HG02885 (cell line): Measurements from ENCODE around the gene MAP2K5.
"Not testable (repeated sequence)": the region's sequence is repeated elsewhere in the genome, so short reads cannot be mapped to it uniquely, and the experiment has no call there.

Source experiments
- ATAC-seq: cut with Tn5 transposase; IDR thresholded peaks from one replicate; pipeline ENCODE4 v1.9.1; 2021; ENCODE audit warnings: mild to moderate bottlenecking; ENCODE audit not compliant: unreplicated experiment, poor library complexity

Gene MAP2K5

DNA sequence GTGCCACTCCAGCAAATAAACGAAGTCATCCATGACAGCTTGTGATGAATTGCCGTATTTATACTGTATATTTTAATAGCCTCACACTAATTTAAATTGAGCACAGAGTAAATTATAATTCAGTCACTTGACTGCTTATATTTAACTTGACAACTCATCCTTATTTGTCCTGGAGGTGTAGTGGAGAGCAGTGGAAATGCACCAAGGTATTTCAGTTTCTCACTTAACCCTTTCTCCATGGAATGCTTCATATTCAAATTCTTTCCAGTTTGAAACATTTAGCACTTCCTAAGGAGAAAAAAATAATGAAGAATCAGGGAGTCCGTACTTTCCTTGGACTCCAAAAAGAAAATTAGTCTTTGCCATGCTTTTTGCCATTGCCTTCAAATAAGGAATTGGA lies 99.0 kb downstream of the MAP2K5 start:
- no peak for ATAC-seq

- no peak for ATAC-seq
These were observed 104.3 kb downstream of the MAP2K5 start for GRCh38 chr15:67646847-67647246.

DNA sequence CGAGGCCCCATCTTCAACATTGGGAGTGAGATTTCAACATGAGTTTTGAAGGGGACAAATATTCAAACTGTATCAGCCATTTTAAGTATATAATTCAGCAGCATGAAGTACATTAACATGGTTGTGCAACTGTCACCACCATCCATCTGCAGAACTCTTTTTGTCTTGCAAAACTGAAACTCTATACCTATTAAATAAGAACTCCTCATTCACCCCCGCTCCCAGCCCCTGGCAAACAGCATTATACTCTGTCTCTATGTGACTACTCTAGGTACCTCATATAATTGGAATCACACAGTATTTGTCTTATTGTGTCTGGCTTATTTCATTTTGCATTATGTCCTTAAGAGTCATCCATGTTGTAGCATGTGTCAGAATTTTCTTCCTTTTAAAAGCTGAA lies 110.1 kb downstream of the MAP2K5 start:
- ATAC-seq, result no peak

GRCh38 chr15:67660446-67660845 lies 117.9 kb downstream of the MAP2K5 start:
- no peak for ATAC-seq

DNA sequence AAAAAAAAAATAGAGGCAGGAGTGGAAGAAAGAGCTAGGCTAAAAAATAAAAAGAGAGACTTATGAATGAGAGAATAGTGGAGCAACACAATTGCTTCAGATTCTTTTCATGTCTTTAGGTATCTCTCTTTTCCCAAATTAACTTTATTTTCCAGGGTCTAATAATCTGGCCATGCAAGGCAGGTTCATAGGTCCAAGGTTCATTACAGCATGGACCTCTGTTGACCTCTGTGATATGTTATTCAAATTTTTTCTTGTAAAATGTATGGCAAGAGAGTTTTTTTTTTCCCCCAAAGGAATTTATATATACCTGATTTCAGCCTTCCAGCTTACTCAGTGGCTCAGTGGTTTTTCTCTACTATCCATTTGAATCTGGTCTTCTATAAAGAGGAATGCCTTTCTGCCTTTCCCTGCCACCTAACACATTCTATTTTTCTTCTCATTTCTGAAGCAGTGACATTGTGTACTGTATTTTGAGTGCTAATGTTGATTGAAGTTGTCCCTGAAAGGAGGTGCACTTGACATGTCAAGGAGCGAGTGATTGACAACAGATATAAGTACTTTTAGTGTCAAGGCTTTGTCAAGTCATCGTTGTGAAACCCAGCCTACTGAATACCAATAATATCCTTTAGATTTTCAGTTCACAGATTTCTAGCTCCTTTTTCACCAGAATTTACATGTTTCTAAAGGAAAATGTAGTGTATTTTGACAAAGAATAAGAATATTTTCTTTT lies 118.5 kb downstream of the MAP2K5 start:
- ATAC-seq, result no peak

GRCh38 chr15:67670647-67671305 lies 128.3 kb downstream of the MAP2K5 start:
- no peak for ATAC-seq

- ATAC-seq, result not testable (repeated sequence)
These were observed 130.3 kb downstream of the MAP2K5 start for GRCh38 chr15:67672834-67673233.

- ATAC-seq, result no peak
These were observed 132.5 kb downstream of the MAP2K5 start for GRCh38 chr15:67674983-67675382.

- ATAC-seq, result no peak
These were observed 135.6 kb downstream of the MAP2K5 start for GRCh38 chr15:67678089-67678488.

DNA sequence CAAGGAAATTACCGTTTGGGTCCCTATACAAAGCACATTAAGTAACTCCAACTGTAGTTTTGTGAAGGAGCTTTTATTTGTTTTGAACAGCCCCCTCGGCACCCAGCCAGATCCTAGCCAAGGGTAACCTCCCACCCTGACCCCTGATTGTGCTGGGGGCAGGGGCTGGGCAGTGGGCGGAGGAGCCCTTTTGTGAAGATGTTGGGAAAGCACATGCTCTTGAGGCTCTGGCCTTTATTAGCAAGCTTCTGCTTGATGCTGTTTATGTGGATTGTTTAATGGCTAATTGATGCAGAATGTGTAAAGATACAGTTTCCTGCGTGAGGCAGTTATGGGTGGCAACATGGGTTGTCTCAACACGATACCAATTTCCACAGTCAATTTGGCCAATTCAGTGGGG lies 136.5 kb downstream of the MAP2K5 start:
- ATAC-seq, result no peak

GRCh38 chr15:67680641-67681040 lies 138.1 kb downstream of the MAP2K5 start:
- no peak for ATAC-seq

DNA sequence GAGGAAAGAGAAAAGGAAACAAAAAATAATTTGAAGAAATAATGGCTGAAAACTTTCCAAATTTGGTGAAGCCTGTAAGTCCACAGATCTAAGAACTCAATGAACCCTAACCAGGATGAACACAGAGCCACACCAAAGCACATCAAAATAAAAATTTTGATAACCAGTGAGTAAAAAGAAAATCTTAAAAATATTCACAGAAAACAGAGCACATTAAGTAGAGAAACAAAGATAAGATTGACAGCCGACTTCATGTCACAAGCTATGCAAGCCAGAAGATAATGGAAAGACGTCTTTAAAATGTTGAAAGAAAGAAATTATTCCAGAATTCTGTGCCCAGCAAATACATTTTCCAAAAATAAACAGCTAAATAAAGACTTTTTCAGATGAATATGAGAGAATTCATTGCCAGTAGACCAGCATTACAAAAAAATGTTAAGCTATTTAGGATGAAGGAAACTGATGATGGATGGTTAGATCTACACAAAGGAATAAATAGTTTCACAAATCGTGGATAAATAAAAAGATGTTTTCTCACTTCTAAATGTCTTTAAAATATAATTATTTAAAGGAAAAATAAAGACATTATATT lies 142.6 kb downstream of the MAP2K5 start:
- ATAC-seq, result no peak

DNA sequence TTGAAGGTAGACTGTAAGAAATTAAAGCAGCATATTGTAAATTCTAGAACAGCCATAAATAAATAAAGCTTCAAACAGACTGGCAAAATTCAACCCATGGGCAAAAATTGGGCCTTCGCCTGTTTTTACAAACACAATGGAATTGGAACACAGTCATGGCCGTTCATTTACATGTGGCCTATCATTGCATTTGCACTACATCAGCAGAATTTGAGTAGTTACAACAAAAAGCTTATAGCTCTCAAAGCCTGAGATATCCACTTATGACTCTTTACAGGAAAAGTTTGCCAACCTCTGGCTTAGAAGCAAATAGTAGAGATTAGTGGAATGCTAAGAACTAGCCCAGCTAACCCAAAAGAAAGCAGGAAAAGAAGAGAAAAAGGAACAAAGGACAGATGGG lies 143.2 kb downstream of the MAP2K5 start:
- no peak for ATAC-seq

DNA sequence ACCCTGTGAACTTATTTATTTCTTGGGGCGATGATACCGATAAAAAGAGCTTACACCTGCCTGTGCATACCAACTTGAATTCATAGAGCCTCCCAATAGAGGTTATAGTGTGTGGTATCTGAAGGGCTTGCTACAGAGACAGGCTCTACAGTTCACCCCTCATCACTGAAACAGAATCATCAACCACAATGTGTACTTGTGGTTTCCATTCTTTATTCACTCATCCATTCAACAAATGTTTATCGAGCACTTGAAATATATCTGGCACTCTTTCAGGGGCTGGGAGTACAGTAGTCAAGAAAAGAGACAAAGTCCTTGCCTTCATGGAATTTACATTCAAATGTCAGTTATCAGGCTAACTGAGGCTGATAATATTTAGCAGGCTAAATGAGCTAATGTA lies 148.4 kb downstream of the MAP2K5 start:
- ATAC-seq, result no peak

GRCh38 chr15:67691450-67691849 lies 148.9 kb downstream of the MAP2K5 start:
- no peak for ATAC-seq

GRCh38 chr15:67692573-67692972 lies 150.1 kb downstream of the MAP2K5 start:
- ATAC-seq, result no peak

- ATAC-seq, result no peak
These were observed 153.6 kb downstream of the MAP2K5 start for GRCh38 chr15:67696087-67696486.

DNA sequence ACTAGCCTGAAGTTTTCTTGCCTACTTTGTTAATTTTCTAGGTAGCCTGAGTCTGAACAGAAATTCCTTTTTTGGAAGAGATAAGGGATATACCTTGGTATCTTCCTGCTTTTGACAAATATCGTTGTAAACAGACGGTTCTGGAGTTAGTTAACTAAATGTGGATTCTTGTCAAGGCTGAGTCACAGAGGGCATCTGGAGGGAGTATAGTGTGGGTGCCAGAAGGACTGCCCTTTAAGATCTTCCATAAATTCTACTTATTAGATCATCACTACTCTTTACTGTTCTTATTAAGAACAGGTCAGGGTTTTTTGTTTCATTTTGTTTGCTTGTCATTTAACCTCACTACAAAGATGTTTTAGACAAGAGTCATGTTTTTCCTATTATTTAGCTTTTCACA lies 157.5 kb downstream of the MAP2K5 start:
- no peak for ATAC-seq

DNA sequence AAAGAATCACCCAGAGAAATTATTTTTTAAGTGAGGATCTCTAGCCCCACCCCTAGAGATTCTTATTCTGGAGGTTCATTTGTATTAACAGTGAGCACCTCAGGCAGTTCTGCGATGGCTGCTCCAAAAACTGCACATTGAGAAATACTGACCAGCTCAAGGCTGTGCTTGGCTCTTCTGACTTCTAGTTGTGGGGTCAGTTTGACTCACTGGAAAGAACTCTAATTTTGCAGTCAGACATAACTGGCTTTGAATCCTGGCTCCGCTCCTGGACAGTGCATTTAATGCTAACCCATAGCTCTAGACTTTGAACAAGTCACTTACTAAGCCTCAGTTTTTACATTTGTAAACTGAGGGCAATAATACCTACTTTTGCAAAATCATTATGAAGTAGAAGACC lies 159.2 kb downstream of the MAP2K5 start:
- no peak for ATAC-seq

GRCh38 chr15:67707520-67708283 lies 165.2 kb downstream of the MAP2K5 start:
- no peak for ATAC-seq

GRCh38 chr15:67708500-67708899 lies 166.0 kb downstream of the MAP2K5 start:
- ATAC-seq, result no peak
